PFSK-1 (cell line): ENCODE results near the gene KIF23.

Experiments
- FOXP2 ChIP-seq: optimal IDR thresholded peaks from 2 replicates; pipeline ENCODE3; 2011; ENCODE audit warnings: borderline replicate concordance, control low read depth, inconsistent platforms; ENCODE audit not compliant: insufficient read depth; ENCODE audit errors: extremely low read length, extremely low read depth
- POLR2AphosphoS5 ChIP-seq: IDR thresholded peaks from 2 replicates; pipeline ENCODE4 v1.6.1; 2012; ENCODE audit warnings: low read depth, mild to moderate bottlenecking, control low read depth, low read length, moderate library complexity
- REST ChIP-seq, 2 experiments: IDR thresholded peaks; 2 replicates each; pipeline versions ENCODE4 v1.6.1 to v1.8.0; 2011 to 2012; ENCODE audit warnings: low read depth in 2 of 2, low read length in 2 of 2, control low read depth in 1 of 2, inconsistent platforms in 1 of 2, mild to moderate bottlenecking in 1 of 2, moderate library complexity in 1 of 2; ENCODE audit not compliant: insufficient read depth in 1 of 2
- SIN3A ChIP-seq: IDR thresholded peaks from 2 replicates; pipeline ENCODE4 v1.6.1; 2012; ENCODE audit warnings: mild to moderate bottlenecking, low read length, moderate library complexity, borderline replicate concordance; ENCODE audit not compliant: insufficient read depth
- TAF1 ChIP-seq: IDR thresholded peaks from 2 replicates; pipeline ENCODE4 v1.6.1; 2012; ENCODE audit warnings: low read length, control low read depth, borderline replicate concordance; ENCODE audit not compliant: insufficient read depth

KIF23 gene

GRCh38 chr15:69377216-69377970, 36.8 kb upstream of the KIF23 start:
- TF ChIP-seq FOXP2, result no peak

DNA sequence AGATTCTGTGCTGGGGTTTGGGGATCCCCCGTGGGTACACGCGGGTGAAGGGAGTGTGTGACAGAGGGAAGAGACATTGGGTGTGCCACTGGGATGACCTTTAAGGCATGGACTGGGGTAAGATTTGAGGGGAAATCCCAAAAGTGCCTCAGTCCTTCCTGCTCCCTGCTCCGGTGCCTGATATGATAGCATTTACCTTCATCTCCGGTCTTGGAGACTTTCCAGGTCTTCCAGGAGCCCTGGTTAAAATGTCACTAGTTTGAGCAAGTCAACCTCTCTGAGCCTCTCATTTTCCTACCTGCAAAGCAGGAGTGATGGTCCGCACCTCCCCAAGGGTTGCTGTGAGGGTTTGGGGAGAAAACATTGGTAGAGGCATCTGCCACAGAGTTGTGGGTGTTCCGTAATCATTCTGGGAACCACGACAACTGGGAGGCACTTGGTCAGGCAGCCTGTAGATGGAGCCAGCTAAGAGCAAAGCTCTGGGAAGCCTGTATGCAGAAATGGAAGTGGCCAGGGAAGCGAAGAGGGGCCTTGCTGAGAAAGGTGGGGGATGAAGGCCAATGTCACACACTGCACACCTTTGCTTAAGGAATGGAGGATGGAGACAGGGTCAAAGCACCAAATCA, 33.9 kb upstream of the KIF23 start:
- TF ChIP-seq SIN3A, result no peak
- TF ChIP-seq POLR2AphosphoS5, result no peak
- no peak for TF ChIP-seq REST (IDR thresholded peaks at IDR 0.05; ENCODE audit: insufficient read depth in 1 of 2, low read depth in 2 of 2, low read length in 2 of 2)

DNA sequence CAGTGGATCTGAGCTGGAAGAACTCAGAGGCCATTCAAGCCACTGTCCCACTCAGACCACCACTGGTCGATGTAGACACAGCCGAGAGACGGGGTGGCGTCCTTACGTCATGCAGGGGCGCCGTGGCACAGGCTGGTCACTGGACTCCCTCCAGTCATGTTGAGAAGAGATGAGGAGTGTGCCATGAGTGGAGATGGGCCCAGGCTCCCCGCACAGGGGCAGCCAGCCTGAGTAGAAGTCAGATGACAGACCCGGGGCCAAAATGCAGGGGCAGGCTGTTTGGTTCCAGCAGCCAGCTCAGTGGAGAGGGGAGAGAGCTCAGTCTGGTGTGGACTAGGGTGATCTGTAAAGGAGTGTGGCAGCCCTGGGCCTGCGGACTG, 33.4 kb upstream of the KIF23 start:
- TF ChIP-seq POLR2AphosphoS5, result no peak
- TF ChIP-seq SIN3A, result no peak
- no peak for TF ChIP-seq FOXP2
- no peak for TF ChIP-seq TAF1
- TF ChIP-seq REST (IDR thresholded peaks at IDR 0.05; ENCODE audit: insufficient read depth in 1 of 2, low read depth in 2 of 2, low read length in 2 of 2), result no peak

DNA sequence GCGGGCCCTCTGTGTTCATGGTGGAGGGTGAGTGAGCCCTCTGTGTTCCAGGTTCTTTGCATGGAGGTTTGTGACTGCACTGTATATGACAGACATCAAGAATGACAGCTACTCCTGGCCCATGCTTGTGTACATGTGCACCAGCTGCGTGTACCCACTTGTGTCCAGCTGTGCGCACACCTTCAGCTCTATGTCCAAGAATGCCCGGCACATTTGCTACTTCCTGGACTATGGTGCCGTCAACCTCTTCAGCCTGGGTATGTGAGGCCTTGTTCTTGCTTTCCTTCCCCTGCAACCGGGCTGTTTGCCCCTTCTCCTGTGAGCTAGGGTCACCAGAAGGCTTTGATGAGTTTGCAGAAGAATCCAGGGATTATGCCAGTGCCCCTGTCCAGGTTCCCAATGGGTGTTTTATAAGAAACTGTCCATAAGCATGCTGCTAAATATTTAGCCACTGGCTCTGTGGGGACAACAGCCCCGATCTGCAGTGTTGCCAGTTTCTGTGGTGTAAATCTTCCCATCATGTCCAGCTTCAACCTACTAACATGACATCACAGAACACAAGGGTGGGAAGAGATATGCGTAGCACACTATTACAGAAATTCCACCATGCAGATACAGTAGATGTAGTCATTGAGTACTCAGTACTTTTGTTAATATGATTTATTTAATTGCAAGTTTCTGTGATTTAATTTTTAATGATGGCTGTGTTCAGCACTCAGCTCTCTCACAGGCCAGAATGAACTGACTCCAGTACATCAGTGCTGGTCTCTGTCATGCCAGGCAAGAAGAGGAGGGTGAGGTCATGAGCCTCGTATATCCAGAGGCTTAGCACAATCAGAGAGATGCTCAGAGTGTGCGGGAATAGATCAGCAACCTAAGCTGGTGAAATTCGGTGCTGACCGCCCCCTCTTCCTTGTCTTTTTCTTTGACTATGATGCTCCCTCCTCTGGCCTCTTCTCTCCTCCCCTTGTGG, 29.2 kb upstream of the KIF23 start:
- TF ChIP-seq FOXP2, result no peak
- no peak for TF ChIP-seq POLR2AphosphoS5
- no peak for TF ChIP-seq SIN3A
- no peak for TF ChIP-seq REST (IDR thresholded peaks at IDR 0.05; ENCODE audit: insufficient read depth in 1 of 2, low read depth in 2 of 2, low read length in 2 of 2)
- TF ChIP-seq TAF1, result no peak

GRCh38 chr15:69385831-69386230, 28.3 kb upstream of the KIF23 start:
- no peak for TF ChIP-seq SIN3A
- TF ChIP-seq REST (IDR thresholded peaks at IDR 0.05; ENCODE audit: insufficient read depth in 1 of 2, low read depth in 2 of 2, low read length in 2 of 2), result no peak
- no peak for TF ChIP-seq POLR2AphosphoS5
- TF ChIP-seq TAF1, result no peak
- no peak for TF ChIP-seq FOXP2
